HepG2 (cell line): ENCODE results near the gene CDK2AP2. TPM values are rescaled to one million over a fixed set of nuclear protein-coding genes. Genes with fewer than 3 reads are reported as not detected.

Source experiments
- AFF4 ChIP-seq: sonication (generic); formaldehyde crosslinking; IDR thresholded peaks from 2 replicates; pipeline ENCODE4 v1.4.0; 2020; ENCODE audit warnings: missing genetic modification reagents
- BCL3 ChIP-seq: sonication (generic); formaldehyde crosslinking; IDR thresholded peaks from 2 replicates; pipeline ENCODE4 v1.5.1; 2020; ENCODE audit warnings: mild to moderate bottlenecking, missing genetic modification reagents, moderate library complexity
- FOXA1 ChIP-seq, 2 experiments: fragments of 450-650 bp in 1 of 2; sonication (generic) in 1 of 2; formaldehyde crosslinking in 1 of 2; IDR thresholded peaks; 2 replicates each; pipeline versions ENCODE4 v1.4.0 to v1.6.1; 2016 to 2020; ENCODE audit warnings: missing genetic modification reagents in 1 of 2
- FOXO4 ChIP-seq: sonication (generic); formaldehyde crosslinking; conservative IDR thresholded peaks from 2 replicates; pipeline ENCODE4 v1.8.1; 2023; ENCODE audit warnings: missing genetic modification reagents
- KLF13 ChIP-seq: sonication (generic); formaldehyde crosslinking; IDR thresholded peaks from 2 replicates; pipeline ENCODE4 v1.4.0; 2020; ENCODE audit warnings: mild to moderate bottlenecking, missing genetic modification reagents
- LCORL ChIP-seq, 2 experiments: fragments of 450-650 bp in 1 of 2; sonication (generic) in 1 of 2; formaldehyde crosslinking in 1 of 2; IDR thresholded peaks; 2 replicates each; pipeline versions ENCODE4 v1.5.0 to v1.6.1; 2017 to 2020; ENCODE audit warnings: antibody characterized with exemption in 1 of 2, missing genetic modification reagents in 1 of 2
- MYPOP ChIP-seq: sonication (generic); formaldehyde crosslinking; IDR thresholded peaks from 2 replicates; pipeline ENCODE4 v1.8.1; 2023; ENCODE audit warnings: mild to moderate bottlenecking, moderate library complexity, missing genetic modification reagents
- SMAD1 ChIP-seq: sonication (generic); formaldehyde crosslinking; IDR thresholded peaks from 2 replicates; pipeline ENCODE4 v1.4.0; 2020; ENCODE audit warnings: missing genetic modification reagents, low read depth, mild to moderate bottlenecking, borderline replicate concordance
- SOX13 ChIP-seq, 3 experiments: fragments of 450-650 bp in 1 of 3; sonication (generic) in 1 of 3; formaldehyde crosslinking in 1 of 3; IDR thresholded peaks in 2 of 3; conservative IDR thresholded peaks in 1 of 3; 2 replicates each; pipeline versions ENCODE4 v1.5.0 to v1.6.1; 2016 to 2020; ENCODE audit warnings: antibody characterized with exemption in 1 of 3, mild to moderate bottlenecking in 1 of 3, missing compliant biosample characterization in 1 of 3, missing genetic modification reagents in 1 of 3, moderate library complexity in 1 of 3
- SP140L ChIP-seq: sonication (generic); formaldehyde crosslinking; IDR thresholded peaks from 2 replicates; pipeline ENCODE4 v1.4.0; 2020; ENCODE audit warnings: missing genetic modification reagents, borderline replicate concordance
- ZBTB43 ChIP-seq: sonication (generic); formaldehyde crosslinking; conservative IDR thresholded peaks from 2 replicates; pipeline ENCODE4 v1.4.0; 2020; ENCODE audit warnings: missing genetic modification reagents
- ZNF746 ChIP-seq: sonication (generic); formaldehyde crosslinking; IDR thresholded peaks from 2 replicates; pipeline ENCODE4 v1.8.0; 2022; ENCODE audit warnings: mild to moderate bottlenecking, missing genetic modification reagents
- polyA plus RNA-seq, 8 experiments: library from polyadenylated mRNA; depleted of rRNA in 3 of 8; stranded (reverse) in 7 of 8; unstranded in 1 of 8; fragments of >200 nt; fragmentation: Illumina TruSeq in 4 of 8; extraction: Trizol in 4 of 8; gene quantifications; 2 replicates each; pipeline versions ENCODE4 v1.2.1 to v1.2.3, GENCODE V29; 2011 to 2016; ENCODE audit warnings: low read depth in 4 of 8, missing spikeins in 1 of 8, mixed read lengths in 1 of 8; ENCODE audit not compliant: insufficient read depth in 1 of 8
- total RNA-seq, 5 experiments: library from RNA; depleted of rRNA; stranded (reverse); fragments of >200 nt; fragmentation: Illumina TruSeq; extraction: Trizol; gene quantifications; 2 replicates each; pipeline ENCODE4 v1.2.3, GENCODE V29; 2016; ENCODE audit warnings: low read depth in 1 of 5
- TF ChIP-seq, protein P1 (sequence below): sonication (generic); formaldehyde crosslinking; IDR thresholded peaks from 2 replicates; pipeline ENCODE4 v1.4.0; 2020; ENCODE audit warnings: missing genetic modification reagents

The CDK2AP2 gene
- total and polyA plus RNA-seq, 2 of the 13 experiments (the other 11 are each of a cell fraction or from before 2014, with no cell fraction given) = 15.0 to 23.2 TPM

DNA sequence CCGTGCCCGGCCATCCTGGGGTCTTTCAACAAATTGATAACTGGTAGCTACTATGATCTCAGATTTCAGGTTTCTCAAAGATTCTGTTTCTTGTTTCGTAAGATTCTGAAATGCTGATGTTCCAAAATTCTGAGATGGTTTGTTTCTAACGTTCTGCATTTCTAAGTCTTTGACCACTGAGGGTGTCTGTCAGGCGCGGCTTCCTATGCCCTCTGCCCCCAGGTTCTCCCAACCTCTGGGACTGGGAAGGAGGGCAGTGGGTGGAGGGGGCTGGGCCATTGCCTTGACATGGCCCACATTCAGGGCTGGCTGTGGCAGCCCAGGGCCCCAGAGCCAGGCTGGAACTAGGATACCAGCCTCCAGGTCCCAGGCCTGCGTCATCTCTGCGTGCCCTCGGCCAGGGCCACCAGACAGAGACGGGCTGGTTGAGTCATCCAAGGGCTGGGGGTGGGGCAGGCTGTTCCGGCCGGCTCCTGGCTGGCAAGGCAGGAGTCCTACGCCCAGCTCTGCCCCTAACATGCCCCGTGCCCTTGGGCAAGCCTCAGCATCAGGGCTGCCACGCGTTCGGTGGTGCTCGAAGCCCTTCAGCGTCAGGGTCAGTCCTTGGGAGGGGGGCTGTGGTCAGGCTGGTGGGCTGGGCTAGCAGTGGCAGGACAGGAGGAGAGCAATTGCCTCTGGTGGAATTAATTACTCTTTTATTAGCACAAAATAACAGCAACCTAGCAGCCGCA lies 44.1 kb downstream of the CDK2AP2 start (continued):
- TF ChIP-seq ZBTB43 (CRISPR knock-in tag) = no peak
- 0 out of 2 replicates have a peak, but pooled peaks have one; percentile 28 for TF ChIP-seq SMAD1
- TF ChIP-seq, protein P1, sequence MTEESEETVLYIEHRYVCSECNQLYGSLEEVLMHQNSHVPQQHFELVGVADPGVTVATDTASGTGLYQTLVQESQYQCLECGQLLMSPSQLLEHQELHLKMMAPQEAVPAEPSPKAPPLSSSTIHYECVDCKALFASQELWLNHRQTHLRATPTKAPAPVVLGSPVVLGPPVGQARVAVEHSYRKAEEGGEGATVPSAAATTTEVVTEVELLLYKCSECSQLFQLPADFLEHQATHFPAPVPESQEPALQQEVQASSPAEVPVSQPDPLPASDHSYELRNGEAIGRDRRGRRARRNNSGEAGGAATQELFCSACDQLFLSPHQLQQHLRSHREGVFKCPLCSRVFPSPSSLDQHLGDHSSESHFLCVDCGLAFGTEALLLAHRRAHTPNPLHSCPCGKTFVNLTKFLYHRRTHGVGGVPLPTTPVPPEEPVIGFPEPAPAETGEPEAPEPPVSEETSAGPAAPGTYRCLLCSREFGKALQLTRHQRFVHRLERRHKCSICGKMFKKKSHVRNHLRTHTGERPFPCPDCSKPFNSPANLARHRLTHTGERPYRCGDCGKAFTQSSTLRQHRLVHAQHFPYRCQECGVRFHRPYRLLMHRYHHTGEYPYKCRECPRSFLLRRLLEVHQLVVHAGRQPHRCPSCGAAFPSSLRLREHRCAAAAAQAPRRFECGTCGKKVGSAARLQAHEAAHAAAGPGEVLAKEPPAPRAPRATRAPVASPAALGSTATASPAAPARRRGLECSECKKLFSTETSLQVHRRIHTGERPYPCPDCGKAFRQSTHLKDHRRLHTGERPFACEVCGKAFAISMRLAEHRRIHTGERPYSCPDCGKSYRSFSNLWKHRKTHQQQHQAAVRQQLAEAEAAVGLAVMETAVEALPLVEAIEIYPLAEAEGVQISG = peak; percentile 39
- TF ChIP-seq MYPOP (CRISPR knock-in tag) = peak; percentile 81; the same call in 1 of the 2 replicates
- TF ChIP-seq LCORL (IDR thresholded peaks at IDR 0.05) = no peak
- no peak for TF ChIP-seq LCORL (CRISPR knock-in tag; IDR thresholded peaks at IDR 0.05)
- no peak for TF ChIP-seq SP140L (CRISPR knock-in tag)
- TF ChIP-seq FOXA1 (IDR thresholded peaks at IDR 0.05) = no peak
- no peak; the same call in 1 of the 2 replicates for TF ChIP-seq FOXA1 (CRISPR knock-in tag; IDR thresholded peaks at IDR 0.05)
- no peak for TF ChIP-seq ZNF746
- TF ChIP-seq SOX13 (IDR thresholded peaks at IDR 0.05) = no peak
- 0 out of 4 replicates have a peak, but pooled peaks of 1 of the 2 experiments have one; percentile 19 for TF ChIP-seq SOX13 (CRISPR knock-in tag; conservative IDR thresholded peaks at IDR 0.05 in 1 of 2, IDR thresholded peaks at IDR 0.05 in 1 of 2)
- peak; percentile 82; the same call in 1 of the 2 replicates for TF ChIP-seq KLF13
- TF ChIP-seq BCL3 (CRISPR knock-in tag) = no peak
- no peak for TF ChIP-seq AFF4
- TF ChIP-seq FOXO4 (CRISPR knock-in tag) = no peak
